HL-60 (cell line): Measurements from ENCODE around the gene HSD11B1.

ENCODE experiments used
- DNase-seq, 2 experiments: peaks; one replicate each; pipeline ENCODE4 v3.0.0-alpha.2; 2010 to 2020; ENCODE audit warnings: low read depth in 1 of 2, low spot score in 1 of 2
- H3K27ac ChIP-seq: fragments of 250-450 bp; sonication (Bioruptor Pico); replicated peaks from 2 replicates; pipeline ENCODE4 v1.5.1; 2020; ENCODE audit warnings: mild to moderate bottlenecking, moderate library complexity
- H3K27me3 ChIP-seq: fragments of 250-450 bp; sonication (Bioruptor Pico); 2 replicates; pipeline ENCODE4 v1.5.1; 2021; ENCODE audit warnings: mild to moderate bottlenecking, moderate library complexity; ENCODE audit not compliant: insufficient read depth, poor library complexity, severe bottlenecking
- H3K4me3 ChIP-seq: replicated peaks from 2 replicates; pipeline ENCODE4 v1.5.1; 2011; ENCODE audit warnings: mild to moderate bottlenecking, control low read depth, low read length; ENCODE audit not compliant: insufficient read depth
- CTCF ChIP-seq: IDR thresholded peaks from one replicate; pipeline ENCODE4 v1.5.1; 2011; ENCODE audit warnings: low read length, control low read depth, inconsistent platforms; ENCODE audit not compliant: insufficient read depth
- GABPA ChIP-seq: IDR thresholded peaks from 2 replicates; pipeline ENCODE4 v1.6.1; 2012; ENCODE audit warnings: low read depth
- POLR2AphosphoS5 ChIP-seq: IDR thresholded peaks from 2 replicates; pipeline ENCODE4 v1.6.1; 2012; ENCODE audit warnings: low read depth
- REST ChIP-seq: IDR thresholded peaks from 2 replicates; pipeline ENCODE4 v1.6.1; 2012; ENCODE audit warnings: low read depth; ENCODE audit not compliant: insufficient replicate concordance
- SPI1 ChIP-seq: IDR thresholded peaks from 2 replicates; pipeline ENCODE4 v1.6.1; 2012; ENCODE audit warnings: low read depth, mild to moderate bottlenecking, borderline replicate concordance

The HSD11B1 gene

DNA sequence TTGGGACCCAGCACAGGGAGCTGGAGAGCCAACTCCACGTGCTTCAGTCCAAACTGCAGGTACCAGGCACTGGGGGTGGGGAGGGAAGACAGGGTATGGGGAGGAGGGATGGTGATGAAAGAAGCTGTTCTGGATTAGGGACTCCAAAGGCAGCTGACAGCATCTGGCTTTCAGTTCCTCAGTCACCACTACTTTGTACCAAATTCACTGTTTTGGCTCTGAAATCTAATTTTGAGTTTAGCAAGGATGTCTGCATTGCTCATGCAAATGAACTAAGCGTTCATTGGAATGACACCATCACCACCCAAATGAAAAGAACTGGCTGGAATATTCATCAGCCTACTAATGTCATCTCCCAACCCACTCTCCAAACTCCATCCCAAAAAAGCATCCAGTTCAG, 71.0 kb downstream of the HSD11B1 start:
- no peak for DNase-seq
- H3K4me3 ChIP-seq: no peak overlapping the region
- no peak overlapping the region for H3K27ac ChIP-seq
- TF ChIP-seq POLR2AphosphoS5: no peak
- TF ChIP-seq CTCF: no peak
- no peak for TF ChIP-seq SPI1
- TF ChIP-seq REST: no peak
- no peak for TF ChIP-seq GABPA
- no peaks in the 10 kb centered on the region for H3K27me3 ChIP-seq

DNA sequence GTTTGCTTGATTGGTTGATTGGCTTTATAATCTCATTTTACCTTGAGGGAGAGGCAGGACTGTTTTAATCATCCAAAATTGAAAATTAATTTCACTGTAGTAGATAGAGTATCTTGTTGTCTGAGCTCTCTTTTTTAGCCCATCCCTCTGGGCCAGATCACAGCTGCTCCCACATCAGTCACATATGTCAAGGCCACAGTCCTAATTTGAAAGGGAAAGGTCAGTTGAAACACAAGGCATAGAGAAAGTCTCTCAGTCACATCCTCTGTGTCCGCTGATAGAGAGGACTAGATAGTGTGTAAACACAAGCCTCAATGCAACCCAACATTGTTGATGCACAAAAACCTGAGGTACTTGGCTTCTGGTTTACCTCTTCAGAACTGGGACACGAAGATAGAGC, 72.9 kb downstream of the HSD11B1 start:
- DNase-seq: no peak
- no peak for TF ChIP-seq REST
- TF ChIP-seq POLR2AphosphoS5: no peak
- no peak overlapping the region for H3K27ac ChIP-seq
- no peak overlapping the region for H3K4me3 ChIP-seq
- no peaks in the 10 kb centered on the region for H3K27me3 ChIP-seq

DNA sequence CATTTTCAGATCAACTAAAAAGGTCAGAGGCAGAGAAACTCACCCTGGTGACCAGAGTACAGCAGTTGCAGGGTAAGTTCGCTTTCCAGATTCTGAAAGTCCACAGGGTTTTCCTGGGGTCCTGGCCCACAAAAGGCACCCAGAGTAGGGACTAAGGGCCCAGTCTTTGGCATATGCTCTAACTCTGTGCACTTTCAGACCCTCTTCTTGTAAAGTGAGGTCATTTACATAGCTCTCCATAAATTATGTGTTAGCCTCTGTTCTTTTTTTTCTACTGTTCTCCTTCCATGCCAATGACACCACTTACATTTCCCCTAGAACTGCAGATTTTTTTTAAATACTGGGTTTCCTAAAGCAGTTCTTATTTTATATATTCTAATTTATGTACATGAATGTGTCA, 73.5 kb downstream of the HSD11B1 start:
- DNase-seq: no peak
- Histone ChIP-seq H3K27me3 (no peaks in the 10 kb centered on the region), H3K4me3 (no peak overlapping the region), H3K27ac (no peak overlapping the region)
- TF ChIP-seq GABPA (no peak), CTCF (no peak), REST (no peak), POLR2AphosphoS5 (no peak), SPI1 (no peak)

DNA sequence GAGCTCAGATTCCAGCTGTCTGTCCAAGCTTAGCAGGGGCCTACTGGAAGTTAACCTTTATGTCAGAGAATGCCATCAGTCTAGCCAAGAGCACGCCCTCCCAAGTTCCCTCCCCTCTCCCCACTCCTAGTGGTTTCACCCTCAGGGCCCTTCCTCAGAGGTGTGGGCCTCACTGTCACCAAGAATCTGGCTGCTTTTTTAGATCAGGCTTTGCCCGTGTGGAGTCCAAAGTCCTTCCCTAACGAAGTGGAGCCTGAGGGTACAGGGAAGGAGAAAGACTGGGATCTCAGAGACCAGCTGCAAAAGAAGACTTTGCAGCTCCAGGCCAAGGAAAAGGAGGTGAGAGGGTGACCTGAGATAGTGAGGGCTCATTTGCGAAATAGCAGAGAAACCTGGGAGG, 75.6 kb downstream of the HSD11B1 start:
- Histone ChIP-seq H3K27ac (no peak overlapping the region), H3K4me3 (no peak overlapping the region), H3K27me3 (no peaks in the 10 kb centered on the region)
- no peak for DNase-seq
- TF ChIP-seq CTCF: no peak
- TF ChIP-seq REST: no peak
- no peak for TF ChIP-seq GABPA
- TF ChIP-seq SPI1: no peak
- TF ChIP-seq POLR2AphosphoS5: no peak
